HG02885 (cell line): Measurements from ENCODE around the gene CNTRL.
"Not testable (repeated sequence)": the region's sequence is repeated elsewhere in the genome, so short reads cannot be mapped to it uniquely, and the experiment has no call there.

Experiments used
- ATAC-seq: cut with Tn5 transposase; IDR thresholded peaks from one replicate; pipeline ENCODE4 v1.9.1; 2021; ENCODE audit warnings: mild to moderate bottlenecking; ENCODE audit not compliant: unreplicated experiment, poor library complexity

Gene CNTRL

DNA sequence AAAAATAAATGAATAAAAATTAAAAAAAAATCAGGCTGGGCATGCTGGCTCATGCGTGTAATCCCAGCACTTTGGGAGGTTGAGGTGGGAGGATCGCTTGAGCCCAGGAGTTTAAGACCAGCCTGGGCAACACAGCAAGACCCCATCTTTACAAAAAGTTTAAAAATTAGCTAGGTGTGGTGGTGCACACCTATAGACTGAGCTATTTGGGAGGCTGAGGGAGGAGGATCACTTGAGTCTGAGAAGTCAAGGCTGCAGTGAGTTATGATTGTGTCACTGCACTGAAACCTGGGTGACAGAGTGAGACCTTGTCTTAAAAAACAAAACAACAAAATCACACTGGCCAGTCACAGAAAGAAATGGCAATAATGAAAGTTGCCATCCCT is 3.4 kb upstream of the CNTRL start:
- ATAC-seq = no peak

DNA sequence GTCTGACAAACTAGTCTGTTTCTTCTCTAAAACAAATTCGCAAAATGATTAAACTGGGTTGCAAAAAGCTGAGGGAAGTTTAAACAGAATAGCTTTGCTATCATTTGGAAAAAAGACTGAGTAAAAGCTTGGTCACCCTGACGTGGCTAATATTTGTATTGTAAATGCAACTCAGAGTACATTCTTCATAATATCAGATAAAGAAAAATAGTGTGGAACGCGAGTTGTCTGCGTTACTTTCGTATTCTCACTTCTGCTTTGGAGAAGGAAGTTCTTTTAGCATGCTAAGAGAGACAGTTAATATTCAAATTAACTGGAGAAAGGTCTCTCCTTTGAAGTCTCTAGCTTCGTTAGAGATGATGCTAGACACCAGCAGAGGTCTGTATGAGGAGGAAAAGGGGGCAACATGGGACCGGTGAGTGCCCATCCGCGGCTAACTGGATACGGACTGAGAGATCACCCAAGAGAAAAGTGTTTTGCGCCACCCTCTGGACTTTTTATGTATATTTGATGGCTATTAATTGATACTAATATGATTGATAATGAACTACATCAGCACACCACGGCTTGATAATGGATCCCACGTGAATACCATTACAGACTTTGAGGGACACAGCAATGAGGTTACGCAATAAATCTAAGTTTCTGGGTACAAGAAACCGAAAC is 2.9 kb upstream of the CNTRL start:
- peak; percentile 39 for ATAC-seq

DNA sequence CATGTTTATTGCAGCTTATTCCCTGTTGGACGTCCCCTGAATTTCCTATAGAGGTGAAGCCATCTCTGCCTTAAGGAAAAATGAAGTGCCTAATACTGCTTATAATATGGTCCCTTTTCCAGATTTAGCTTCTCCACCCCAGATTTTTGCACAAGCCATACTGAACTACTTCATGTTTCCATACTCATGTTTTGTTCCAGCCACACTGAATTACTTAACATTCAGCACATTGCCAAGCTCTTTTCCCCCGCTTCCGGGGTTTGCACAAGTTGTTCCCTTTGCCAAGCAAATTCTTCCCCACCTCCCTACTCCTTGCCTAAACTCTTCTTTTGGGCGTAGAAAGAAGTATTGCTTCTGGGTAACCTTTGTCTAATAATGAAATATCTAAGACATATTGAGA is 1.7 kb upstream of the CNTRL start:
- no peak for ATAC-seq

DNA sequence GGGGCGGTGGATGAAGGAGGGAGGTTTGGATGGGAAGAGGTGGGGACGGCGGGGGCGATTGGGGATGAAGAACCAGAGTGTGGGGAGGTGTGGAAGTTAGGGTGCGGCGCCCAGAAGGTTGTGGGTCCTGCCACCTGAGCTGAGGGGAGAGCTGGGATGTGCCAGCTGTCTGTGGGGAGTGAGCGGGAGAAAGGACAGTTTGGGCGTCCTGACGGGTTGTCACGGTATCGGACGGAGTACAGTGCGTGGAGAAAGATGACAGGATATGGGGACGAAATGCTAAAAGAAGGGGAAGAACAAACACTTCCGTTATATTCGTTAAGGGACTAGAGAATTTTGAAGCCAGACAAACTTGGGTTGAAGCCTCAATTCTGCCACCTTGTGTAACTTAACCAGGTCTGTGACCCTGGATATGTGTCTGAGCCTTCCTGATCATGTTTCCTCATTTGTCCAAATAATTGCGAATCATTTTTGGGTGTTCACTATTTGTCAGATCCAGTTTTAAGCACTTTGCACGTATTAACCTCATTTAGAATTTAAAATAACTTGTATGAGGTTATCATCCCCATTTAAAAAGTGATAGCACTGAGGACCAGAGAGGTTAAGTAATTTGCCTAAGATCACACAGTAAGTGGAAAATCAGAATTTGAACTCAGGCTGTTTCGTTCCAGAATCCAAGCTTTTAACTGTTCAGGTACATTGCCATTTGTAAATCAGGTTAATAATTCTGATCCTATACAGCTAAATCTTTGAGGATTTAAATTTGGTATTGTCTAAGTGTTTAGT is 689 bp downstream of the CNTRL start:
- peak; percentile 5 for ATAC-seq

DNA sequence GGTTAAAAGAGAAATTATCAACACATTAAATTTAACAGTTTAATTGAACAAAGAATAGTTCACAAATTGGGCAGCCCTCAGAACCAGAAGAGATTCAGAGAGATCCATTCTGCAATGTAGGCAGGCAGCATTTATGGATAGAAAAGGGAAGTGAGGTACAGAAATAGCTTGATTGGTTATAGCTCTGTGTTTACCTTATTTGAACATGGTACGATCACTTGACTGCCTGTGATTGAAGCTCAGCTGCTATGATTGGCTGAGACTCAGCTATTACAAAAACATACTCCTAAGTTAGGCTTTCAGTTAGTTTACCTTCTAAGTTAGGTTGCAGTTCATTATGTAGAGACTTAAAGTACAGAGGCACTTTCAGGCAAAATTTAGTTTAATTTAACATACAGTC is 7.3 kb downstream of the CNTRL start:
- no peak for ATAC-seq

DNA sequence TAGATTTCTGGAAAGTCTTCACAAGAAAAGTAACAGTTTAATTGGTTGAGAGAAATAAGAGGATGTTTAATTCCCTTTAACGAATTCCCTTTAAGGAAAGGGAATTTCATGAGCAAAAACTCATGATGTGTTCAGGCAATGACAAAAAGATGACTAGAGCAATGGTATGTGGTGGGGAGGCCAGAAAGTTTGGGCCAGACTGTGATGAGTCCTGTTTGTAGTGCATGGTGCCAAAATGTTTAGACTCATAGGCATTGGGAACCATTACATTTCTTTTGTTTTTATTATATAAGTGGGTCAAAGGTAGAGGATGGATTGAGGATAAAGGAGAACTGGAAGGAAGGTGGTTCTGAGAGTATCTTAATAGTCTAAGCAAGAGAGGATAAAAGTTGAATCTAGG is 10.9 kb downstream of the CNTRL start:
- ATAC-seq = no peak

DNA sequence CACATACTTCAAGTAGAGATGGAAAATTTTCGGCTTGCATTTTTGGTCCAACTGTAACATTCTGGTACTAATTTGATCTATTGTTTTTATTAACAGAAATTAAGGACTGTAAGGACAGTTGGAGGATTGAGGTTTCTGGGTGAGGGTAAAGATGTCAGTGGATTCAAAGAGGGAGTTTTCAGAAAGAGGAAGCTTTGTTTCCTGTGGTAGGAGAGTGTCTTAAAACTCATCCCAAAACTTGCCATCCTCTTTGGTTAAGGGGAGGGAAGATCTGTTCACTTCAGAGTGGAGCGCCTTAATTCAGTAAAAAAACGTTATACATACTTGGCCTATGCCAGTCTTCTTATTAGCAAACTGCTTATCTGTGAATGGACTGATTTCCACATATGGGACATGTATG is 13.8 kb downstream of the CNTRL start:
- no peak for ATAC-seq

DNA sequence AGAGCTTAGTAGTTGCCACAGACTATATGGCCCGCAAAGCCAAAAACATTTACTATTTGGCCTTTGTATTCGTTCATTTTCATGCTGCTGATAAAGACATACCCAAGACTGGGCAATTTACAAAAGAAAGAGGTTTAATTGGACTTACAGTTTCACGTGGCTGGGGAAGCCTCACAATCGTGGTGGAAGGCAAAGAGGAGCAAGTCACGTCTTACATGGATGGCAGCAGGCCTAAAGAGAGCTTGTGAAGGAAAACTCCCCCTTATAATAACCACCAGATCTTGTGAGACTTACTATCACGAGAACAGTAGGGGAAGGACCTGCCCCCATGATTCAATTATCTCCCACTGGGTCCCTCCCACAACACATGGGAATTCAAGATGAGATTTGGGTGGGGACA is 16.0 kb downstream of the CNTRL start:
- not testable (repeated sequence) for ATAC-seq

DNA sequence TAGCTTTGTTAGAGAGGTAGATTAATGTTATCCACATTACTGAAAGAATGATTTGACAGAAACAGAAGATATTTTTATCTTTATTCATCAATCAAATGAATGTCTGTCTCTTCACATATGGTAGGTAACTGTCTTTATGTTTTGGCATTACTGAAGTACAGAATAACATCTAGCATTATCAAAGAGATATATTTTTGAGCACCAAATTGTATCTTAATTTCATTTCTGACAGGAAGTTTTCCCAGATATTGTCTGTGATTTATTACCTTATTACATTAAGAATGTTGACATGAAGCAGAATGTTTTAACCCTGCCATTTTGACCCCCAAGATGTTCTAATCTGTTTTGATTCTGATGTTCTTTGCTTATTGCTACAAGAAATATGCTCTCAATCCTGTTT is 20.3 kb downstream of the CNTRL start:
- ATAC-seq = no peak

DNA sequence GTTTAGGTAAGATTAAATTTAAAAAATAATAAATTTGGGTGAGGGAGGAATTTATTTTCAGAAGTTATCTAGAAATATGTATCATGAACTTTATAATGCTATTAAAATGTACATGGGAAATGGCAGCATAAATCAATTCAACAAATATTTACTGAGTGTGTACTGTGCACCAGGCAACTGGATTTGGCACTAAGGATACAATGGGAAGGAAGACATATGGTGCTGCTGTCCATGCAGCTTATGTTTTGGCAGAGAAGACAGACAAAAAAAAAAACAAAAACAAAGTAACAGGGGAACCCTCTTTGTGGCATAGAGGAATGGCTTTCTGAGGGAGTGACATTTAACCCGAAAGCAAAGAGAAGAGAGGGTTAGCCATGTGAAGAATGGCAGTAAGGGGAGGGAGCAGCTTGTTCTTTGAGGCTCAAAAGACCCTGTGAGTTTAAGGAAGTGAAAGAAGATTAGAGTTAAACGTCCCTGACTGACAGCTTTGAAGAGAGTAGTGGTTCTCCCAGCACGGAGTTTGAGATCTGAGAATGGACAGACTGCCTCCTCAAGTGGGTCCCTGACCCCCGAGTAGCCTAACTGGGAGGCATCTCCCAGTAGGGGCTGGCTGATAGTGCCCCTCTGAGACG is 23.9 kb downstream of the CNTRL start:
- no peak for ATAC-seq

DNA sequence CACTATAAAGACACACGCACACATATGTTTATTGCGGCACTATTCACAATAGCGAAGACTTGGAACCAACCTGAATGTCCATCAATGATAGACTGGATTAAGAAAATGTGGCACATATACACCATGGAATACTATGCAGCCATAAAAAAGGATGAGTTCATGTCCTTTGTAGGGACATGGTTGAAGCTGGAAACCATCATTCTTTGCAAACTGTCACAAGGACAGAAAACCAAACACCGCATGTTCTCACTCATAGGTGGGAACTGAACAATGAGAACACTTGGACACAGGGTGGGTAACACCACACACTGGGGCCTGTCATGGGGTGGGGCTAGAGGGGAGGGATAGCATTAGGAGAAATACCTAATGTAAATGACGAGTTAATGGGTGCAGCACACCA is 29.3 kb downstream of the CNTRL start:
- not testable (repeated sequence) for ATAC-seq

DNA sequence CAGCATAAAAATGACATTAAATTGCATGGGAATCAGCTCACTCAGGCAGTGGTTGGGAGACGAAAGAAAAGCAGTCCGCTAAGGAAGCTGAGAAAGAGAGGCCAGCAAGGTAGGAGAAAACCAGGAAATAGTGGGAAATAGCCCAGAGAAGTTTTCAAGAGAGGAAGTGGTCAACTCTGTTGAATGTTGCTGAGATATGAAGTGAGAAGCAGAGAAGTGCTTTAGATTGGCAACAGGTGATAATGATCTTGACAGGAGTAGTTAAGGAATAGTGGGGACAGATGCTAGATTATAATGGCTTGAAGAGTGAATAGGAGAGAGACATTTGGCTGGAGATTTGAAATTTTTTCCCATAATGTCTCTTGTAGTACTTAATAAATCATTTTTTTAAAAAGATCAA is 30.8 kb downstream of the CNTRL start:
- no peak for ATAC-seq

DNA sequence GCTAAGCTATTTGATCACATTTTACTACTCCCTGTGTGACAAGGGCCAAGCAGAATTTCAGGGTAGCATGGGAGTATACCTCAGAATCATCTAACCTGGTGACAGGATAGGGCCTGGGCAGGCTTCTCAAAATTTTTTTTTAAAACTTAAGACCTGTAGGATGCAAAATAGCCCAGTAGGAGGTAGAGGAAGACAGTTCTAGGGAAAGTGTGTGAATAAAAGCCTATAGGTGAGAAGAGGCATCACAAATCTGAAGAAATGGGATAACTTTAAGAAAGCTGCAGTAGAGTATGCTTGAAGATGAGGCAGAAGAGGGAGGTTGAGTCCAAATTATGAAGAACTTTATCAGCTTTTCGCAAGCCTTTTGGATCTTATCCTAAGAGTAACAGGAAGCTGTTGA is 32.3 kb downstream of the CNTRL start:
- no peak for ATAC-seq

DNA sequence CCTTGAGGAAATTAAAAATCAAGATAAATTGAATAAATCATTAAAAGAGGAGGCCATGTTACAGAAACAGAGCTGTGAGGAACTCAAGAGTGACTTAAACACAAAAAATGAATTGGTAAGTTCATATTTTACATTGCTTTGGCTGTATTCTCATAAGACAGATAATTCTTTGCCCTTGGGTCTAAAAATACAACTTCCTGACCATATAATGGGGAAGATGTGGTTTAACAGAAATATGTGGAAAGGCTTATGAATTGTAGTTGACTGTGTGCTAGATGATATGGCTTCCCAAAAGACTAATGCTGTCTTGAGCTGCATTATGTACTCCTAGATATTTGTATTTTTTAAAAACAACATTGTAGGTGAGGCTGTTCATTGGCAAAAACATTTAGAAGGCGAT is 33.1 kb downstream of the CNTRL start:
- ATAC-seq = no peak

DNA sequence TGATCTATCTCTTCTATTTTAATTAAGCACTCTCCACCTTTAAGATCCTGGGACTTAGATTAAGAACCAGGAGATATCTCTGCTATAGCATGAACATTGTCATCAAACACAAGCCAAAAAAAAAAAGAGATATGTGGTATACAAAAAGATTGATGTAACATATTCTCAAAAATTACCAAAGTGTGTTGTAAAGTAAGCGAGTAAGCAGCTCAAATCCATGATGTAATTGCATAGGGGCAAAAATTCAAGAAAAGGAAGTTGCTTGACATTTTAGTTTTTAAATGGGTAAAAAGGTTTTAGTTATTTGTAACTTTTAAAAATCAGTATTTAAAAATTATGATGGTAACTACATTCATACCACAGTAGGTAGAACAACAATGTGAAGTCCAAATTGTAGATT is 40.7 kb downstream of the CNTRL start:
- ATAC-seq = no peak

DNA sequence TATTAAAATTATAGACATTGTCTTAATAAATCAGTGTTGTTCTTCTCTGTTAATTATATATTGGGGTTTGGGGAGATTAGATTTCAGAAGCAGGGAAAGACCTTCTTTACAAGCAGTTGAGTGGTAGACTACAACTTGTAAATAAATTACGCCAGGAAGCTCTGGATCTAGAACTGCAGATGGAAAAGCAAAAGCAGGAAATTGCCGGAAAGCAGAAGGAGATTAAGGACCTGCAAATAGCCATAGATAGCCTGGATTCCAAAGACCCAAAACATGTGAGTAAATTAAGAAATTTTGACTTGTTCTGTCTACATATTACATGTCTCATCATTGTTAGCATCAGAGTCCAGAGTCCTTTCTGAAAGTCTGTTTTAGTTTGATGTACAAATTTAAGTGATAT is 43.5 kb downstream of the CNTRL start:
- no peak for ATAC-seq

DNA sequence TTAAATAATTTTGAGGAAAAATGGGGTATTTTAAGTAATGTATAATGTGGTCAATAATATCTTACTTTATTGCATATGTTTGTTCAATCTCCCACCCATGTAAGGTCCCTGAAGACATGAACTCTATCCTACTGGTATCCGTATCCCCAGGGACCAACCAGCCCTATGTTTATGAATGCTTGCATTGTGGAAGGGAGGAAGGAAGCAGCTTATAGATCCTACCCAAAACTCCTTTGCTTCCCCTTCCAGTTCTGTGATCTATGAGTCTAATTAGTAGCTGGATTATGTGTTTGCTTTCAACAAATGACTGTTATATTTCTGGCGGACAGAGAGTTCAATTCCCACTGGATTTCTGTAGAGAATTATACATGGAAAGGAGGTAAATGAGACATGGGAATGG is 45.6 kb downstream of the CNTRL start:
- ATAC-seq = no peak

DNA sequence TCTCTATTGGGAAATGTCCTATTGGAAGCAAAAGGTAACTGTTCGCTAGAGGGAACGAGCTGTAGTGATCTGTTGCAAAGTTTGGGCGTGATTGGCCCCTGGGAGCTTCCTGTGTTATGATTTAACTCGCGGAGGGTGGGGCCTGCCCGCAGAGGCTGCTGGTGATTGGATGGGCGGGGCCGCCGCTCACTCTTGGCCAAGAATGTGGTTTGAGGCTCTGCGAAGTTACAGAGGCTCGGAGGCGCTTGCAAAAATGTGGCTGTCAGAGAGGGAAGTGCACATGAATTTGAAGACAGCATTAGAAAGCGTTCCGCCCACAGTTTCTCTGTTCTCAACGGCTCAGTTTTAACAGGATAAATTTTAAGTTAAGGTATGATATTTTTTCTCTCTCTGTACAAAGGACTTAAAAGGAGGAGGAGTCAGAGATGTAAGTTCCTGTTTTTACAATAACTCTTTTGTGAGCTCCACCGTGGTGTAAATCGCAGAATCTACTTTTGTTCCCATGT is 46.9 kb downstream of the CNTRL start:
- ATAC-seq = peak; percentile 99

DNA sequence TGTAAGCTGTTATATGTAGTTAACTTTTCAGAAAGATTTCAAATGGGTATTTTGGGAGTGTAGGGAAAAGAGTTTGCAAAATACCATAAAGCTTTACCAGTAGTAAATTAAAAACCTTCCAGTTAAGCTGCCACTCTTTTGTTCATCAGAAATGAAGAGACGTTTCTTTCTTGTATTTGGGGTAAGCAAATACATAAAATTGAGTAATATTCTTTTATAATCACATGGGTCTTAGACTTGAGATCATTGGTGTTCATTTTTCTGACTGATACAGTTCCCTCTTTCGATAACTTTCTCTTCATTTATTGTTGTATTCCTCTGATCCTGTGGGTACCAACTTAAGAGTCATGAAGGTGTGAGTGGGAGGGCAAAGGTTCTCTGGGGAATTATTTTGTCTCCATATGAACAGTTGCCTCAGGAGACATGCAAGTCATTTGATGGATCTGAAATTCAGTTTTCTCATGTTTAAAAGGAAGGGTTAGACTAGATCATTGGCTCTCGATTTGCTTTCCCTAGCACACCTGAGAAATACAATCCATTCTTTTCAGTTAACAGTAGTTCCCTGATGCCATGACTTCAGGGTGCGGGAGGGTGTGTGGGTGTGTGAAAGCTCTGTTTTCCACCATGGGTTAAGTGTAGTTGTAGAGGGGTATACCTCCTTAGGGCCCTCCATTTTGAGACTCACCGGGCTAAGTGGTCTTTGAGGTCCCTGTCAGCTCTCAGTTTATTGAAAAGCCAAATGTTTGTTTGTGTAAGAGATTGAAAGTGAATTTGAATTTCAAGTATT is 47.7 kb downstream of the CNTRL start:
- no peak for ATAC-seq

DNA sequence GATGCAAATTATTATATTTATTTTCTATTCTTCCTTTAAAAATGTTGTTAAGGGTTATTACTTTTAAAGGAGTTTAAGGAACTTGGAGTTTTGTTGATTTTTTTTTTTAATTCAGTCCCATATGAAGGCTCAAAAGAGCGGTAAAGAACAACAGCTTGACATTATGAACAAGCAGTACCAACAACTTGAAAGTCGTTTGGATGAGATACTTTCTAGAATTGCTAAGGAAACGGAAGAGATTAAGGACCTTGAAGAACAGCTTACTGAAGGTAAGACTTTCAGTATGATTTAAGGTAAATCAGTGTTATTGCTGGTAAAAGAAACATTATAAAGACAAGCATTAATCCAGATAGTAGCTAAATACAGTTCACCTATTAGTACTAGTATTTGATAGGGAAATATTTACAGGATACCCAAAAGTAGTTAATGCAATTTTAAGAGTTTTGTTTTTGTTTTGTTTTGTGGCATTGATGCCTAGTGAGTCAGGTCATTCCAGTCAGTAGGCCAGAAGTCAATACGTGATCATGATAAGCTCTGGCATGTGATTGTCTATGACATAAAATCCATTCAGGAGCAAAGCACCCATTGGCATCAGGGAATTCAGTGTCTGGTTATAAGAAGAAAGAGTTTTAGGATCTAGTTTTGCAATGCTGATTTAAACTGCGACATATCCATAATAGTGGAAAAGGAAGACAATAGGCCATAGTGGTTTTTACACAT is 49.2 kb downstream of the CNTRL start:
- no peak for ATAC-seq
